Fibroblast of skin of left biceps (primary cell): ENCODE results near the gene CD34.

Source experiments
- DNase-seq, 2 experiments: peaks; one replicate each; pipeline ENCODE4 v3.0.0-alpha.2; 2013; ENCODE audit warnings: low read depth in 2 of 2

CD34 gene

GRCh38 chr1:207854001-207854400 lies 56.9 kb downstream of the CD34 start:
- no peak for DNase-seq

- no peak for DNase-seq
Measured at GRCh38 chr1:207853372-207853757, 57.6 kb downstream of the CD34 start.

- DNase-seq: no peak
Measured at GRCh38 chr1:207852576-207853371, 58.2 kb downstream of the CD34 start.

GRCh38 chr1:207851696-207852095 lies 59.2 kb downstream of the CD34 start:
- no peak for DNase-seq

- no peak for DNase-seq
Measured at GRCh38 chr1:207850621-207851407, 60.1 kb downstream of the CD34 start.

- no peak for DNase-seq
Measured at GRCh38 chr1:207849646-207850045, 61.3 kb downstream of the CD34 start.

- no peak for DNase-seq
Measured at GRCh38 chr1:207849016-207849415, 61.9 kb downstream of the CD34 start.

GRCh38 chr1:207848234-207848633 lies 62.7 kb downstream of the CD34 start:
- DNase-seq: no peak

GRCh38 chr1:207847116-207847515 lies 63.8 kb downstream of the CD34 start:
- no peak for DNase-seq

- DNase-seq: no peak
Measured at GRCh38 chr1:207845109-207845508, 65.8 kb downstream of the CD34 start.

- DNase-seq: no peak
Measured at GRCh38 chr1:207844371-207844770, 66.6 kb downstream of the CD34 start.

GRCh38 chr1:207842506-207842905 lies 68.4 kb downstream of the CD34 start:
- no peak for DNase-seq

GRCh38 chr1:207841901-207842300 lies 69.0 kb downstream of the CD34 start:
- DNase-seq: no peak

- DNase-seq: no peak
Measured at GRCh38 chr1:207841293-207841692, 69.6 kb downstream of the CD34 start.

GRCh38 chr1:207840380-207840779 lies 70.5 kb downstream of the CD34 start:
- DNase-seq: no peak

GRCh38 chr1:207839083-207839413 lies 71.9 kb downstream of the CD34 start:
- no peak for DNase-seq

GRCh38 chr1:207838156-207839082 lies 72.5 kb downstream of the CD34 start:
- DNase-seq: no peak

- no peak for DNase-seq
Measured at GRCh38 chr1:207837673-207838072, 73.3 kb downstream of the CD34 start.

GRCh38 chr1:207836591-207837347 lies 74.2 kb downstream of the CD34 start:
- DNase-seq: no peak

- no peak for DNase-seq
Measured at GRCh38 chr1:207835958-207836357, 75.0 kb downstream of the CD34 start.

- no peak for DNase-seq
Measured at GRCh38 chr1:207833956-207834660, 76.8 kb downstream of the CD34 start.
